ENCODE results near the gene ZCRB1.

GRCh38 chr12:42320796-42321195, 5.1 kb downstream of the ZCRB1 start:
- TF ChIP-seq YY1 (IDR thresholded peaks at IDR 0.05; ENCODE audit: insufficient read depth, insufficient read length) (no peak), ZNF274 (IDR thresholded peaks at IDR 0.05; ENCODE audit: low read depth, low read length) (no peak), SUZ12 (IDR thresholded peaks at IDR 0.05; ENCODE audit: extremely low read depth, insufficient read depth, insufficient read length) (no peak)

Data from NT2/D1 (cell line).